ENCODE measurements around the gene ZNF462.

ZNF462 gene

GRCh38 chr9:107036367-107036766 lies 173.4 kb downstream of the ZNF462 start:
- H3K4me3 ChIP-seq (ENCODE audit: control insufficient read depth in 1 of 7, extremely low read depth in 1 of 7, insufficient read depth in 4 of 7, low read depth in 2 of 7, low read length in 6 of 7) = no peak overlapping the region
- peaks cover 0 to 4% (median 0%) of the 10 kb centered on the region in 5 experiments for H3K27me3 ChIP-seq (replicated peaks in 2 of 5; ENCODE audit: control insufficient read depth in 4 of 5, insufficient read depth in 5 of 5, low read length in 4 of 5)
- H3K4me1 ChIP-seq (ENCODE audit: control extremely low read depth in 1 of 4, control insufficient read depth in 4 of 4, insufficient read depth in 4 of 4, low read length in 3 of 4) = no peaks in the 10 kb centered on the region
- WGBS (ENCODE audit: insufficient coverage) = 96% methylated on average over 4 of the region's 4 CpGs
- ChIA-PET POLR2A (no interaction called here), CTCF (no interaction called here)
- no peak for DNase-seq
- peaks cover 0 to 3% (median 0%) of the 10 kb centered on the region in 5 experiments for H3K9me3 ChIP-seq (ENCODE audit: control extremely low read depth in 1 of 5, control insufficient read depth in 4 of 5, insufficient read depth in 2 of 5, low read depth in 1 of 5, low read length in 4 of 5)
- H3K27ac ChIP-seq (ENCODE audit: insufficient read depth in 1 of 2, low read depth in 1 of 2, low read length in 2 of 2, poor library complexity in 1 of 2, severe bottlenecking in 2 of 2) = no peak overlapping the region
- no peaks in the 10 kb centered on the region for H3K36me3 ChIP-seq (ENCODE audit: control insufficient read depth in 4 of 4, insufficient read depth in 4 of 4, low read length in 3 of 4)

- H3K36me3 ChIP-seq (ENCODE audit: control insufficient read depth in 4 of 4, insufficient read depth in 4 of 4, low read length in 3 of 4) = no peaks in the 10 kb centered on the region
- POLR2A ChIA-PET = no interaction called here
- no peak for DNase-seq
- H3K4me3 ChIP-seq (ENCODE audit: control insufficient read depth in 1 of 7, extremely low read depth in 1 of 7, insufficient read depth in 4 of 7, low read depth in 2 of 7, low read length in 6 of 7) = no peak overlapping the region
- no peak overlapping the region for H3K27ac ChIP-seq (ENCODE audit: insufficient read depth in 1 of 2, low read depth in 1 of 2, low read length in 2 of 2, poor library complexity in 1 of 2, severe bottlenecking in 2 of 2)
- H3K9me3 ChIP-seq (ENCODE audit: control extremely low read depth in 1 of 5, control insufficient read depth in 4 of 5, insufficient read depth in 2 of 5, low read depth in 1 of 5, low read length in 4 of 5) = no peaks in the 10 kb centered on the region
- WGBS (ENCODE audit: insufficient coverage) = 40% methylated on average over 1 of the region's 4 CpGs
- CTCF ChIA-PET = no interaction called here
- H3K4me1 ChIP-seq (ENCODE audit: control extremely low read depth in 1 of 4, control insufficient read depth in 4 of 4, insufficient read depth in 4 of 4, low read length in 3 of 4) = no peaks in the 10 kb centered on the region
- peaks cover 0 to 4% (median 0%) of the 10 kb centered on the region in 5 experiments for H3K27me3 ChIP-seq (replicated peaks in 2 of 5; ENCODE audit: control insufficient read depth in 4 of 5, insufficient read depth in 5 of 5, low read length in 4 of 5)
Observed at GRCh38 chr9:107039542-107039941, 176.6 kb downstream of the ZNF462 start.

- Histone ChIP-seq H3K9me3 (ENCODE audit: control extremely low read depth in 1 of 5, control insufficient read depth in 4 of 5, insufficient read depth in 2 of 5, low read depth in 1 of 5, low read length in 4 of 5) (no peaks in the 10 kb centered on the region), H3K4me1 (ENCODE audit: control extremely low read depth in 1 of 4, control insufficient read depth in 4 of 4, insufficient read depth in 4 of 4, low read length in 3 of 4) (no peaks in the 10 kb centered on the region), H3K4me3 (ENCODE audit: control insufficient read depth in 1 of 7, extremely low read depth in 1 of 7, insufficient read depth in 4 of 7, low read depth in 2 of 7, low read length in 6 of 7) (no peak overlapping the region), H3K27me3 (replicated peaks in 2 of 5; ENCODE audit: control insufficient read depth in 4 of 5, insufficient read depth in 5 of 5, low read length in 4 of 5) (peaks cover 0 to 4% (median 0%) of the 10 kb centered on the region in 5 experiments), H3K36me3 (ENCODE audit: control insufficient read depth in 4 of 4, insufficient read depth in 4 of 4, low read length in 3 of 4) (no peaks in the 10 kb centered on the region), H3K27ac (ENCODE audit: insufficient read depth in 1 of 2, low read depth in 1 of 2, low read length in 2 of 2, poor library complexity in 1 of 2, severe bottlenecking in 2 of 2) (no peak overlapping the region)
- DNase-seq = no peak
- ChIA-PET CTCF (no interaction called here), POLR2A (no interaction called here)
Observed at GRCh38 chr9:107042606-107043005, 179.6 kb downstream of the ZNF462 start.

- Histone ChIP-seq H3K9me3 (ENCODE audit: control extremely low read depth in 1 of 5, control insufficient read depth in 4 of 5, insufficient read depth in 2 of 5, low read depth in 1 of 5, low read length in 4 of 5) (no peaks in the 10 kb centered on the region), H3K36me3 (ENCODE audit: control insufficient read depth in 4 of 4, insufficient read depth in 4 of 4, low read length in 3 of 4) (no peaks in the 10 kb centered on the region), H3K4me3 (ENCODE audit: control insufficient read depth in 1 of 7, extremely low read depth in 1 of 7, insufficient read depth in 4 of 7, low read depth in 2 of 7, low read length in 6 of 7) (no peak overlapping the region), H3K27me3 (replicated peaks in 2 of 5; ENCODE audit: control insufficient read depth in 4 of 5, insufficient read depth in 5 of 5, low read length in 4 of 5) (peaks cover 0 to 4% (median 0%) of the 10 kb centered on the region in 5 experiments), H3K4me1 (ENCODE audit: control extremely low read depth in 1 of 4, control insufficient read depth in 4 of 4, insufficient read depth in 4 of 4, low read length in 3 of 4) (no peaks in the 10 kb centered on the region), H3K27ac (ENCODE audit: insufficient read depth in 1 of 2, low read depth in 1 of 2, low read length in 2 of 2, poor library complexity in 1 of 2, severe bottlenecking in 2 of 2) (no peak overlapping the region)
- DNase-seq = peak in 2 of 3 donors; percentile 2 to 17
- 90% methylated on average over 3 of the region's 5 CpGs for WGBS (ENCODE audit: insufficient coverage)
- POLR2A ChIA-PET = interaction anchor here (0.7 kb wide), 1 partner anchor 365 kb away, joined by 3 read pairs; no protein-coding TSS in a partner anchor
- CTCF ChIA-PET = interaction anchor here (1.6 kb wide), 1 partner anchor 12 kb away, joined by 3 read pairs; no protein-coding TSS in a partner anchor
Observed at GRCh38 chr9:107043886-107044285, 180.9 kb downstream of the ZNF462 start.

GRCh38 chr9:107044872-107045271 lies 181.9 kb downstream of the ZNF462 start:
- H3K4me1 ChIP-seq (ENCODE audit: control extremely low read depth in 1 of 4, control insufficient read depth in 4 of 4, insufficient read depth in 4 of 4, low read length in 3 of 4) = no peaks in the 10 kb centered on the region
- DNase-seq = peak in 2 of 3 donors; percentile 3 to 10
- no peaks in the 10 kb centered on the region for H3K36me3 ChIP-seq (ENCODE audit: control insufficient read depth in 4 of 4, insufficient read depth in 4 of 4, low read length in 3 of 4)
- WGBS (ENCODE audit: insufficient coverage) = 100% methylated on average over 1 of the region's 4 CpGs
- ChIA-PET CTCF (interaction anchor here (1.6 kb wide), 1 partner anchor 11 kb away, joined by 3 read pairs; no protein-coding TSS in a partner anchor), POLR2A (no interaction called here)
- no peak overlapping the region for H3K4me3 ChIP-seq (ENCODE audit: control insufficient read depth in 1 of 7, extremely low read depth in 1 of 7, insufficient read depth in 4 of 7, low read depth in 2 of 7, low read length in 6 of 7)
- H3K9me3 ChIP-seq (ENCODE audit: control extremely low read depth in 1 of 5, control insufficient read depth in 4 of 5, insufficient read depth in 2 of 5, low read depth in 1 of 5, low read length in 4 of 5) = no peaks in the 10 kb centered on the region
- H3K27ac ChIP-seq (ENCODE audit: insufficient read depth in 1 of 2, low read depth in 1 of 2, low read length in 2 of 2, poor library complexity in 1 of 2, severe bottlenecking in 2 of 2) = no peak overlapping the region
- peaks cover 0 to 3% (median 0%) of the 10 kb centered on the region in 5 experiments for H3K27me3 ChIP-seq (replicated peaks in 2 of 5; ENCODE audit: control insufficient read depth in 4 of 5, insufficient read depth in 5 of 5, low read length in 4 of 5)

GRCh38 chr9:107046692-107047091 lies 183.7 kb downstream of the ZNF462 start:
- WGBS (ENCODE audit: insufficient coverage) = 100% methylated on average over 1 of the region's 1 CpG
- POLR2A ChIA-PET = no interaction called here

GRCh38 chr9:107049046-107049802 lies 186.3 kb downstream of the ZNF462 start:
- Histone ChIP-seq H3K4me1 (ENCODE audit: control extremely low read depth in 1 of 4, control insufficient read depth in 4 of 4, insufficient read depth in 4 of 4, low read length in 3 of 4) (no peaks in the 10 kb centered on the region), H3K27ac (ENCODE audit: insufficient read depth in 1 of 2, low read depth in 1 of 2, low read length in 2 of 2, poor library complexity in 1 of 2, severe bottlenecking in 2 of 2) (no peak overlapping the region), H3K4me3 (ENCODE audit: control insufficient read depth in 1 of 7, extremely low read depth in 1 of 7, insufficient read depth in 4 of 7, low read depth in 2 of 7, low read length in 6 of 7) (no peak overlapping the region), H3K27me3 (replicated peaks in 2 of 5; ENCODE audit: control insufficient read depth in 4 of 5, insufficient read depth in 5 of 5, low read length in 4 of 5) (no peaks in the 10 kb centered on the region), H3K36me3 (ENCODE audit: control insufficient read depth in 4 of 4, insufficient read depth in 4 of 4, low read length in 3 of 4) (no peaks in the 10 kb centered on the region), H3K9me3 (ENCODE audit: control extremely low read depth in 1 of 5, control insufficient read depth in 4 of 5, insufficient read depth in 2 of 5, low read depth in 1 of 5, low read length in 4 of 5) (no peaks in the 10 kb centered on the region)
- DNase-seq = no peak
- POLR2A ChIA-PET = no interaction called here
- WGBS (ENCODE audit: insufficient coverage) = 91% methylated on average over 9 of the region's 13 CpGs
- CTCF ChIA-PET = no interaction called here

More at GRCh38 chr9:107046692-107047091, 183.7 kb downstream of the ZNF462 start:
- H3K27ac ChIP-seq (ENCODE audit: insufficient read depth in 1 of 2, low read depth in 1 of 2, low read length in 2 of 2, poor library complexity in 1 of 2, severe bottlenecking in 2 of 2) = no peak overlapping the region
- no peaks in the 10 kb centered on the region for H3K4me1 ChIP-seq (ENCODE audit: control extremely low read depth in 1 of 4, control insufficient read depth in 4 of 4, insufficient read depth in 4 of 4, low read length in 3 of 4)
- H3K4me3 ChIP-seq (ENCODE audit: control insufficient read depth in 1 of 7, extremely low read depth in 1 of 7, insufficient read depth in 4 of 7, low read depth in 2 of 7, low read length in 6 of 7) = no peak overlapping the region
- no peak for DNase-seq
- H3K9me3 ChIP-seq (ENCODE audit: control extremely low read depth in 1 of 5, control insufficient read depth in 4 of 5, insufficient read depth in 2 of 5, low read depth in 1 of 5, low read length in 4 of 5) = no peaks in the 10 kb centered on the region
- no peaks in the 10 kb centered on the region for H3K27me3 ChIP-seq (replicated peaks in 2 of 5; ENCODE audit: control insufficient read depth in 4 of 5, insufficient read depth in 5 of 5, low read length in 4 of 5)
- CTCF ChIA-PET = interaction anchor here (0.6 kb wide), 1 partner anchor 17 kb away, joined by 3 read pairs; no protein-coding TSS in a partner anchor
- H3K36me3 ChIP-seq (ENCODE audit: control insufficient read depth in 4 of 4, insufficient read depth in 4 of 4, low read length in 3 of 4) = no peaks in the 10 kb centered on the region

Data from common myeloid progenitor, CD34-positive (primary cell).